Superior temporal gyrus (tissue), 1 donor: Measurements from ENCODE around the gene SCGB1C1.
A peak's percentile ranks its signal among the peaks of the same experiment; 100 is the strongest.
"Not testable (repeated sequence)": the region's sequence is repeated elsewhere in the genome, so short reads cannot be mapped to it uniquely, and the experiment has no call there.

ENCODE experiments used
- DNase-seq: peaks from one replicate; pipeline ENCODE4 v3.0.0-alpha.2; 2016; ENCODE audit errors: extremely low spot score

Gene SCGB1C1

GRCh38 chr11:218815-219593 lies 26.1 kb downstream of the SCGB1C1 start:
- DNase-seq: no peak

DNA sequence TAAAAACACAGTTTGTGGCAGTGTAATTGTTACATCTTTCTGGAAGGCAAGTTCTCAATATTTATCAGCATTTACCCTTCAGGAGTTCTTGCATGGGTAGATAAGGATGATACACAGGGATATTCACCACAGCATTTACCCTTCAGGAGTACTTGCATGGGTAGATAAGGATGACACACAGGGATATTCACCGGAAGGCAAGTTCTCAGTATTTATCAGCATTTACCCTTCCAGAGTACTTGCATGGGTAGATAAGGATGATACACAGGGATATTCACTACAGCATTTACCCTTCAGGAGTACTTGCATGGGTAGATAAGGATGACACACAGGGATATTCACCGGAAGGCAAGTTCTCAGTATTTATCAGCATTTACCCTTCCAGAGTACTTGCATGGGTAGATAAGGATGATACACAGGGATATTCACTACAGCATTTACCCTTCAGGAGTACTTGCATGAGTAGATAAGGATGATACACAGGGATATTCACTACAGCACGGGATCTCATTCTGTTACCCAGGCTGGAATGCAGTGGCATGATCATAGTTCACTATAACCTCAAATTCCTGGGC lies 27.9 kb downstream of the SCGB1C1 start:
- DNase-seq: not testable (repeated sequence)

DNA sequence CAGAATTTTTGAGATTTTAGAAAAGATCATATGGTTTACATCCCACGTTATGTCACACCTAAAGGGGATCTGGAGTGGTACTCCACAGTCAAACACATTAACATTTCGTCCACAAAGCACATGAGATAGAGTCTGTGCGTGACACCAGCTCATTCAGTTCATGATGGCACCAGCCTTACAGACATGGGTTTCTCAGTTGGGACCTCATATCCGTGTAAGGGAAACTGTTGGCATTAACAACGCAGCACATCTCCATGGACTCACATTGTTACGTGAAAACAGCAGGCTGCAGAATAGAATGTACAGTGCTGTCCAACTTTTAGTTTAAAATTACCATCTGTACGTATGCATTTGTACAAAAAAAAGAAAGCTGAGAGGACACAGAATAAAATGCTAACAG lies 28.7 kb downstream of the SCGB1C1 start:
- DNase-seq: peak; percentile 51

DNA sequence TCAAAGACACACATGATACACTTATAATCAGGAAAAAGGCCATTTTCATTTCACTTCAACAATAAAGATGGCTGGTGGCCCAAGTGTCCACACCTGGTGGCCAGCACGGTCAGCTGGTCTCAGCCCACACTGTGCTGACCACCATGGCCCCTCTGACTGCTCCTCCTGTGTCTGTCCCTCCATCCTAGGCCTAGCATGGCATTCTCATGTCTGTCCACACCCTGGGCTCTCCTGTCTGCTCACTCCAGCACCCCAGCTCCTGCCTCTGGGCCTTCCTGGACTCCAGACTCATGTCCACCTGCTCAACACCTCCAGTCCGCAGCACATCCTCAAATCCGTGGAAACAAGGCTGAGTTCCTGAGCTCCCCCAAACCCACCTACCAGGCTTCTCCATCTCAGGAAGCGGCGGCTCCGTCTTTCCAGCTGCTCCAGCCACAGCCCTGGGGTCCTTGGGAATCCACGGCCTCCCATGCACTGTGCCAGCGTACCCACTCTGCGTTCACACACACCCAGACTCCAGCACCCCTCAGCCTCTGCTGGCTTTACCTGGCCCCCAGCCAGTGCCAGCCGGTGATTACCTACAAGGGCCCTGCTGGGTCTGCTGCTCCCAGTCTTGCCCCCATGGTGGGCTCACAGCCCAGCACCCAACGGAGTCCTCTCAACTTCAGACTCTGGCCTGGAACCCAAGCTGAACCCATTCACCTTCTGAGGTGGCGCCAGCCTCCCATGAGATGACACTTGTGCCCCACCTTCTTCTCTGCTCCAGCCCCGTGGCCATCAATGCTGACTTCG lies 29.3 kb downstream of the SCGB1C1 start:
- DNase-seq: no peak

DNA sequence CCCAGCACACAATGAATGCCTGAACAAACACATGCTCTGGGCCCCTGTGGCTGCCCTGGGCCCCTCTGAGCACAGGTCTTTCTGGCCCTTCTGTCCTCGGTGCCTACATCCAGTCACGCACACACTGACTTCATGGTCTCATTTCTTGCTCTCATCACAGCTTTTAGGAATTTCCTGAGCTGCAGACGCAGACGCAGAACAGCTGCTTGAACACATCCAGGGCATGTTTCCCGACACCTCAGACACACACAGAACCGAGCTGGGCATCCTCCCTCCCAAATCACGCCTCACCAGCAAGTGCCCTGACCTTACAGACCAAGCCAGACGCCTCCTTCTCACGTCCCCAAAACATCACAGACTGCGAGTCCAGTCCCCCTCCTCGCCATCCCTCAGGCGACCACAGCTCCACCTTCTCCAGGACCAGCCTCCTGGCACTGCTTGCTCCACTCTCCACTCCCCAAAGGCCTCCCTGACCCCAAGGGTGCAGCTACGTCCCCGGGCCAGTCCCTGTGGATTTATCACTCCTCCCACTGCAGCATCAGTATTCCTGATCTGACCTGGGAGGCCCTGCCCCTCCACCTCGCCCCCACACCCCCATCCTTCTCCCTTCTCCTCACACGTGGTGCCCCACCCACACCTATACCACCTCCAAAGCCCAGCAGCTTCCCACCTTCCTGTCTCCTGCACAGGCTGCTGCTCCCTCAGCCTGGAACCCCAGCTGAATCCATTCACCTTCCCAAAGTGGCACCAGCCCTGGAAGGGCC lies 30.3 kb downstream of the SCGB1C1 start:
- no peak for DNase-seq

GRCh38 chr11:223884-224283 lies 31.0 kb downstream of the SCGB1C1 start:
- no peak for DNase-seq

DNA sequence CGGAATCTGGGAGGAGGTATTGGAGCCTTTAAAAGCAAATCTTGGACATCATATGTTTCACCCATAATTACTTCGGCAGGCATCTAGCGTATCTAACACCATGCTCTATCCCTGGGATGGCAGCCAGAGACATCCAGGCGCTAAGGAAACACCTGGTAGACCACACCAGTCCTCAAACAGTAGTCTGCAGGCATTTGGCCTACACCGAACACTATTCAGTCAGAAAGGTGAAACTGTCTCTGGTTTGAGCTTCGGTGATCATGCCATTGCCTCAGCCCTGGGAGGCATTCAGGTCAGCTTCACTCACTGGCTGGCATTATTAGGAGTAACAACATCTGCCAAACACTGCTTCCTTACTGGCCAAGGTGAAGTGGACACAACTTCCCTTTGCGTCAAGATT lies 31.5 kb downstream of the SCGB1C1 start:
- no peak for DNase-seq

GRCh38 chr11:225734-226453 lies 33.0 kb downstream of the SCGB1C1 start:
- no peak for DNase-seq

DNA sequence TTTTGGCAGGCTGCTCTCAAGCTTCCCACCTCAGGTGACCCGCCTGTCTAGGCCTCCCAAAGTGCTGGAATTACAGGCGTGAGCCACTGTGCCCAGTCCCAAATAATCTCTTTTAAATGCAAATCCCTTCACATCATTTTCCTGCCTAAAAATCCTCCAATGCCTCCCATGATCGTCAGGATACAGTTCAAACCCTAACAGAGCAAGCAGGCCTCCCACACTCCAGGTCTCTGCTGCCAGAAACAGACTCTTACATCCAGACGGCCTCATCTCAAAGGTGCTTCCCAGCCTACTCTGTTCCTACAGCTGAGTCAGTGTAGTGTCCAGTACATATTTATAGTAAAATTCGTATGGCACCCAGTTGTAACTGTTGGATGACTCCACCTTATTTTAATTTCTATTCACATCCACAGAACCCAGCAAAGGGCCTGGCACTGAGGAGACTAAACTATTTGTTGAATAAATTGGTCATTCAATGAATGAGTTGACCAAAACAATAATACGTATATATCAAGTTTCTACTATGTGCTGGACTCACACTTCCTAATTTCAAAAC lies 35.0 kb downstream of the SCGB1C1 start:
- DNase-seq: no peak

DNA sequence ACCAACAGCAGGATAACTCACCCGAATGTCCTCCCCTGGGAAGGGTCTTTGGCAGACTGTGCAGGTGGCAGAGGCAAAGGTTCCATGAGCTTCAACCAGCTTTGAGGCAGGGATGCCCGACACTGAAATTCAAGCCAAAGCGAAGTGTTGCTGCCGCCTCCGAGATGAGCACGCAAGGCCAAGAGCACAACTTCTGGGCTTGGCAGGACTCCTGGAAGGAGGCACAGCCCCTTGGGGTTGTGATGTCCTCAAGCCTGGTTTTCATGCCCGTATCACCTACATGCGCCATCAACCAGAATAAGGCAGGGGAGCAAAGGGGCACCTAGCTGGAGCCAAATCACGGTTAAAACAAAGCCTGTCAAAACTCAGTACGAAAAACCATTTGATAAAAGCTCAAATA lies 37.6 kb downstream of the SCGB1C1 start:
- DNase-seq: no peak

DNA sequence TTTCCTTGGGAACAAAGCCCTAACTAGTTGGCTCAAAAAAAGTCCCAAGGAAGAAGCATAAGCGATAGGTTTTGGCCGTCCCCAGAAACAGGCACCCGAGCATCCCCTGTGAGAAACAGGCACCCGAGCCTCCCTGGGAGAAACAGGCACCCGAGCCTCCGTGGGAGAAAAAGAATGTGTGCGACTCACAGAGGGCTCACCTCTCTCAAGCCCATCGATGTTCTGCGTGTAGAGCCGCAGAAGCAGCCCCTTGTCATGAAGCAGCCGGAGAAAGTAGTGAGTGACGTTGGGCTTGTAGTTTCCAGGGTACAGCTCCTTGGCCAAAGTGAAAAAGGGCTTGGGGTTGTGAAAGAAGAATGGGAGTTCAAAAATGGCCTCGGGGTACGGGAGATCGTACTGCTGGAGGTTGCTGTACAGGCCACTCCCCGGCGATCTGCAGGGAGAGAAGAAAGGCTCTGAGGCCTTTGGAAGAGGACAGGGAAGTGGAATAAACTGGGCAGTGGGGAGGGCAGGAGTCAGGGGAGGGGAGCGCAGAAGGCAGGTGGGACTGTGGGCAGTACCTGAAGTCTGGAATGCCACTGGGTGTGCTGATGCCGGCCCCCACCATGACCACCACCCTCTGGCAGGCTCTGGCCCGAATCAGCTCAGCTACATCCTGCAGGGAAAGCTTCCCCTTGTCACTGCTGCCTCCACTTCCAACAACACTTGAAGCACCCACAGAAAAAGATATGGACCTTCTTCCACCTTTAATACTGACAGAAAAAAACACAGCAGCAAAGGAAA lies 40.1 kb downstream of the SCGB1C1 start:
- no peak for DNase-seq

- DNase-seq: no peak
Observed at GRCh38 chr11:235180-235579, 42.3 kb downstream of the SCGB1C1 start.

DNA sequence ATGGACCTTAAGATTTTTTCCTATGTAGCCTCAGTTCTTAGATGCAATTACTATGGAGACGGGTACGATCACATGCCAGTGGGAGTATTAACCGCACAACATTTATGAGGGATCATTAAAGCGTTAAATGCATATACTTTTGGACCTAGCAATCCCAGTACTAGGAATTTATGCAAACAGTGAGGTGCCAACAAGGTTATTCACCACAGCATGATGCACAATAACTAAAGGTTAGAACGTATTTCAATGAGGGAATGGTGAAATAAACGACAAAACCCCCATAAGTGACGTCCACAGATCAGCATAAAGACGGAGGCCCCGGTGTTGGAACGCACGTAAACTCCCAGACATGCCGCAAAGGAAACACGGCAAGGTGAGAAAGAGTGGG lies 42.7 kb downstream of the SCGB1C1 start:
- peak; percentile 31 for DNase-seq

DNA sequence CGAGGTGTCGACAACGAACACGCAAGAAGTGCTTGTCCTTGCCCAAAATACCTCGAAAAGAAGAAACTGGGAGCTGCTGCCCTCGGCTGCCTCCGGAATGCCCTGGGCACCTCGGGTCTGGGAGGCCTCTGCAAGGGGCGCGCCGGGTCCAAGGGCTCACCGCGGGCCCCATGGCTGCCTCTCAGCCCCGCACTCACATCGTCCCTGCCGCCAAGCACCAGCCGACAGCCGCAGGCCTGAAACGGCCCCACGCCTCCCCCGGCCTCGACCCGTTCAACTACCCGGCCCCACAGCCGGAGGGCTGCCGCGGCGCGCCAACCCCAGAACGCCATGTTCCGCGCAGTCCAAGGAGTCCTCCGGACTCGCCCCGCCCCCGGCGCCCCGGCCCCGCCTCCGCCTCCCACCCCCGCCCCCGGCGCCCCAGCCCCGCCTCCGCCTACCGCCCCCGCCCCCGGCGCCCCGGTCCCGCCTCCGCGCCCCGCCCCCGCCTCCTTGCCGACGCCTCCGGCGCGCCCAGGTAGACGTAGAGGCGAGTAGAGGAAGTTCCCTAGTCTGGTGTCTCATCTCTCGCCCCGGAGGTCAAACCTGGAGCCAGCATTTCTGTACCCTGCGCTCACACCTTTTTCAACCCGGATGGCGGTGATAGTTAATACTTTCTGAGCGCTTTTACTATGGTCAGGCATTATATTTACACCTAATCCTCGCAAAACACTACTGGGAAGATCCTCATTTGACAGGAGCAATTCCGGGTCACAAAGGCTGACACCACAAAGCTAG lies 43.3 kb downstream of the SCGB1C1 start, which contains the start of gene SIRT3:
Gene SIRT3 (minus strand): TSS at position 346 of the 777 bp plus-strand sequence. CDS start 14 bp downstream, at position 332.
- peak; percentile 45 for DNase-seq

- DNase-seq: peak; percentile 86
Observed at GRCh38 chr11:236774-237767, 44.2 kb downstream of the SCGB1C1 start, which contains the start of gene PSMD13. PSMD13 (plus strand) TSS chr11:236976; CDS start chr11:237050, 74 bp downstream.

GRCh38 chr11:238346-238745 lies 45.5 kb downstream of the SCGB1C1 start:
- DNase-seq: not testable (repeated sequence)

DNA sequence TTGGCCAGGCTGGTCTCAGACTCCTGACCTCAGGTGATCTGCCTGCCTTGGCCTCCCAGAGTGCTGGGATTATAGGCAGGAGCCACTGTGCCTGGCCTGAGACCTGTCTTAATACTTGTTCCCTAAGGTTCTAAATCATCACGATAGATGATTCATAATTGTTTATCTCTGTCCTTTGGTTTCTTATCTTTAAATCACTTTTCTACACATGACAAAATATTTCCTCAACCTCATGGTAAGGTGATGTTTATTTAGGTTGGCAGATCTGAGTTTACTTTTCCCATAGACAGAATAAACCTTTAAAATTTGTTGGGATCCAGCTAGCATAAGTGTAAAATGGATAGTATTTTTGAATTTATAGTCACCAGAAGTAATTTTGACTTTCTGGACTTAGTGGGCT lies 47.4 kb downstream of the SCGB1C1 start:
- no peak for DNase-seq

- no peak for DNase-seq
Observed at GRCh38 chr11:241634-242033, 48.8 kb downstream of the SCGB1C1 start.
